ENCODE measurements around the gene ARHGAP28.

Gene ARHGAP28

GRCh38 chr18:6851480-6851879 lies 122.0 kb downstream of the ARHGAP28 start:
- no peak for DNase-seq (ENCODE audit: low read depth)

GRCh38 chr18:6854811-6855210 lies 125.3 kb downstream of the ARHGAP28 start:
- no peak for DNase-seq (ENCODE audit: low read depth)
- no peak overlapping the region for H3K4me3 ChIP-seq (ENCODE audit: low read depth, low read length)

More at GRCh38 chr18:6851480-6851879, 122.0 kb downstream of the ARHGAP28 start:
- H3K4me3 ChIP-seq (ENCODE audit: low read depth, low read length) = no peak overlapping the region

DNA sequence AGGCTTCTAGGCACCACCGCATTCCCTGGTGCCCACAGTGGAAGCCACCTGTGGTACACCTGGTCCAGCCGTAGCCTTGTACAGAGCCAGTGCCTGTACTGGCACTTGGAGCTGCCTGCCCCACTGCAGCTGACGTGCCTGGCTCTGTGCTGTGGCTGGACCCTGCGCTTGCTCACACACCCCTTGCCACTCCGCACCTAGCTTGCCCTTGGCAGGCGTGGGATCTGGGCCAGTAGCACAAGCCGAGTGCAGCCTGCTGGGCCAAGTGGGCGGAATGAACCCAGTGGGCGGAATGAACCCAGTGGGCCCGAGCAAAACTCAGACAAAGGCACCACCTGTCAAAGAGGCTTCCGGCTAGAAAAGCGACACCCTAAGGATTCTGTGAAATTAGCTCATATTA lies 126.3 kb downstream of the ARHGAP28 start:
- DNase-seq (ENCODE audit: low read depth) = no peak
- H3K4me3 ChIP-seq (ENCODE audit: low read depth, low read length) = no peak overlapping the region

- H3K4me3 ChIP-seq (ENCODE audit: low read depth, low read length) = no peak overlapping the region
Measured at GRCh38 chr18:6857300-6857699, 127.8 kb downstream of the ARHGAP28 start.

DNA sequence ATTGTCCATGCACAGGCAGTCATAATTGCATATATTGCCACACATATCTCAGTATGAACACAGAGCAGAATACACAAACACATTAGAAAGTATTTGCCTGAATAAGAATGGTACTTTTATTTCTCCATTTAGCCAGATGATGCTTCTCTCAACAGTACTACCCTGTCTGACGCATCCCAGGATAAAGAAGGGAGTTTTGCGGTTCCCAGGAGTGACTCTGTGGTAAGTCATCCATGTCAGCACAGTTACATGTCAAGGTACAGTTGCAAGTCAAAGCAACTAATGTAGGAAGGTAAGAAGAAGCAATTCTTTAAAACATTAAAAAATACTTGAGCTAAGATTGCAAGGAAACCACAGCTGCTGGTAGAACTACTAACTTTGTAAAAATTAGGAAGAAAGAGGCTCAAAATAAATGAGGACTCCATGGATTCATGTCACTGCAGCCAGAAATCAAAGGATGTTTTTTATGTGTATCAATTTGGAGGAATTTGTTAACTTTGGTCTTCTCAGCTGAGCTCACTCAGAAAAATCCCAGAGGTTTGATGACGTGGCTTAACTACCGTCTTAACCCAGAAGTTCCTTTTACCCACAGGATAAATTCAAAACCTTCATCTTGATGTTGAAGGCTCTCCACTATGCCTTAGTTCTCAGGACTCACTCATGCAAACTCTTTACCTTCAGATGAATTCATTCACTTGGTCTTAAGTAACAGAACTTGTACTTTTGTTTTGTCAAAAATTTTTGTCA lies 130.3 kb downstream of the ARHGAP28 start:
- no peak overlapping the region for H3K4me3 ChIP-seq (ENCODE audit: low read depth, low read length)
- no peak for DNase-seq (ENCODE audit: low read depth)

More at GRCh38 chr18:6857300-6857699, 127.8 kb downstream of the ARHGAP28 start:
- no peak for DNase-seq (ENCODE audit: low read depth)

- no peak overlapping the region for H3K4me3 ChIP-seq (ENCODE audit: low read depth, low read length)
- no peak for DNase-seq (ENCODE audit: low read depth)
Measured at GRCh38 chr18:6860804-6861448, 131.4 kb downstream of the ARHGAP28 start.

- H3K4me3 ChIP-seq (ENCODE audit: low read depth, low read length) = no peak overlapping the region
- DNase-seq (ENCODE audit: low read depth) = no peak
Measured at GRCh38 chr18:6865251-6865650, 135.7 kb downstream of the ARHGAP28 start.

DNA sequence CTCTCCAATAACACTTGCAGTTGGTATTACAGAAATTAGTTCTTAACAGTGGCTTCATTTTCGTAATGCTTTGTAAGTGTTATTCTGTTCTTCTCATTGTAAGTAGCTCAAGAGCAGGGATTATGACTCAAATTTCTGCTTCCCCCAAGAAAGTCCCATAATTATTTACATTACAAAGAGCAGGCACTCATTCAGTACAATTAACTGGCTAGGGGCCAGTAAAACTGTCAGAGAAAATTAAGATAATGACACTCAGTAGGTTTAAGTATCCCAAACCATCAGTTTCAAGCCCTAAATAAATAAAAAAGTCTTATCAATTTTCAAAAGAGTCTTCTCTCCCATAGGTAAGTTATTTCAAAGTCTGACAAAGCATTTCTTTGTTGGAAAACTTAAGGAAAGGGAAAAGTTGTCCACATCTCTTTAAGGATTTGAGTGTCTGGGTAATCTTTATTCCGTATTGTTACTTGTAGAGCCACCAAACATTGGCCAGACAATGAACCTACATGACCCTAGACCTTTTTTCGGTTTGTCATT lies 137.1 kb downstream of the ARHGAP28 start:
- no peak overlapping the region for H3K4me3 ChIP-seq (ENCODE audit: low read depth, low read length)
- no peak for DNase-seq (ENCODE audit: low read depth)

DNA sequence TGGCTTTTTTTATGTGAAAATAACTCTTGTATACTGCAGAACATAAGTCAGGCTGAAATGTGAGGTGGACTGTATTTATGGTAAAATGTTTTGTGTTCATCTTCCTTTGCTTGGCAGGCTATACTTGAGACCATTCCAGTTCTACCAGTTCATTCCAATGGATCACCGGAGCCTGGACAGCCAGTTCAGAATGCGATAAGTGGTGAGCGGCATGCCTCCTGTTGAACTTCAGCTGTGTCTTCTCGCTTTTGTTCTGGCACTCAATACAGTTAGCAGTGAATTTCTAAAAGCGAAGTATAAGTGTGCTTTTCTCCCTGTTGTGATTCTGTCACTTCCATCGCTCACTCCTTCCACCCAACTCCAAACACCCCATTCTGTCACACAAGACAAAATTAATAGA lies 138.5 kb downstream of the ARHGAP28 start:
- DNase-seq (ENCODE audit: low read depth) = no peak
- H3K4me3 ChIP-seq (ENCODE audit: low read depth, low read length) = no peak overlapping the region

GRCh38 chr18:6871566-6871965 lies 142.1 kb downstream of the ARHGAP28 start:
- H3K4me3 ChIP-seq (ENCODE audit: low read depth, low read length) = no peak overlapping the region
- DNase-seq (ENCODE audit: low read depth) = no peak

GRCh38 chr18:6873040-6873751 lies 143.7 kb downstream of the ARHGAP28 start:
- DNase-seq (ENCODE audit: low read depth) = no peak
- H3K4me3 ChIP-seq (ENCODE audit: low read depth, low read length) = no peak overlapping the region

GRCh38 chr18:6874315-6874714 lies 144.8 kb downstream of the ARHGAP28 start:
- DNase-seq (ENCODE audit: low read depth) = no peak
- no peak overlapping the region for H3K4me3 ChIP-seq (ENCODE audit: low read depth, low read length)

DNA sequence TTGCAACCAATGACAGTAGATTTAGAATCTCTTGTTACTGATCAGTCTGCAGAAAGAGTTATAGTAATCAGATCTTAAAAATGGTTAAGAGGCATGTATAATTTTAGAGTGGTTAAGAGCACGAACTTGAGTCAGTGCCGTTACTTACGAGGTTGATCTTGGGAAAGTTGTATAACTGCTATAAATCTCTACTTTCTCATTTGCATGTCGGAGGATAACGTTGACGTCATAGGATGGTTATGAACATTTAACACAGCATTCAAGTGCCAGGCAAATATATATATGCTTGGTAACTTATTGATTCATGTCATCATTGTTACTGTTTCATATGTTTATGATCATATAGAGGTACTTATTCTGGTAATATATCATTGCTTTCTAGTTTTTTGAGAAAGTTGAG lies 146.2 kb downstream of the ARHGAP28 start:
- no peak overlapping the region for H3K4me3 ChIP-seq (ENCODE audit: low read depth, low read length)
- DNase-seq (ENCODE audit: low read depth) = no peak

- H3K4me3 ChIP-seq (ENCODE audit: low read depth, low read length) = no peak overlapping the region
- no peak for DNase-seq (ENCODE audit: low read depth)
Measured at GRCh38 chr18:6876641-6877041, 147.1 kb downstream of the ARHGAP28 start.

DNA sequence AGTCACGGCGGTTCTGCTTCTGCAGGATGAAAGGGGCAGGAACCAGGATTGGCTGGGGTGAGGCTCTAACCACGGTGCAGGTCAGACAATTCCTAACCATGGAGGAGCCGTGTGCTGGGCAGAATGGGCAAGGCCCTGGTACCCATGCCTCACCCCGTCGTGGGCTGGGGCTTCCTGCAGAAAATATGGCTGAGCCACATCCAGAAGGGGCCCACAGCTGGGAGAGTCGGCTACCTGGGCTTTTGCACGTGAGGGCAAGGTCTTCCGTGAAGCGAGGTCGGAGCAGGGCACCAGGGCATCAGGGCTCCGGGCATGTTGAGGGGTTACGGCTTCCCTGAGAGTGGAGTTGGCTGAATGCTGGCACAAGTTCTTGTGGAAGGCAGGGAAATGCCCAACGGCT lies 147.8 kb downstream of the ARHGAP28 start:
- H3K4me3 ChIP-seq (ENCODE audit: low read depth, low read length) = no peak overlapping the region
- no peak for DNase-seq (ENCODE audit: low read depth)

DNA sequence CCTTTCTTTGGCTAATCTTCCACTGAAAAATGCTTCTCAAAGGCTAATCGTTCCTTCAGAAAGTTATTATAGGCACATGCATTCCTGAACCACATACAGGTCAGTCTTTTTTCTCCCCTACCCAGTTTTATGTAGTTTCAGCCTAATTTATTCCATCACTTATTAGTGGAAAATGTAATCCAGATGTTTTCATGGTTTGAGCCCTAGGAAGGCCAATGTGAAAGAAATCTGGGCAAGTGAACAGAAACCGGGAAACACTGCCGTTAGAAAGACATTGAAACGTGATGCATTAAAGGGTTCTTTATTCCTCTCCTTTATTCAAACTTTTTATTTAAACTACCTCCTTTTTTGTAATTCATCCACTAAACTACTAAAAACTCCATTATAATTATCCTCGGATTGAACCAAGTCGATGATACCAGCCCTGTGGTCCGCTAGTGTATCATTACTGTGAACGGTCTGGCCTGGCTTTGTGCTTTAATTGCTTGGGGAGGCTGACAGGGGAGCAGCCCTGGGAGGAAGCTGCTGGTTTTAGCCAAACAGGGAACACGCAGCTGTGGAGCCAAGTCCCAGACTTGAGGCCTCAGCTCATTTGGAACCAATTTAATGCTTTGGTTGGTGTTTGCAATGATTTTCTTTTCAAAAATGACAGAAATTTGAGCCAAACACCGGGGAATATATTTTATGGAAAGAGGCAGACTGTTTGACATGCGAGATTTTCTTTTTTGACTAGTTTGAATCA lies 149.2 kb downstream of the ARHGAP28 start:
- DNase-seq (ENCODE audit: low read depth) = no peak
- H3K4me3 ChIP-seq (ENCODE audit: low read depth, low read length) = no peak overlapping the region

DNA sequence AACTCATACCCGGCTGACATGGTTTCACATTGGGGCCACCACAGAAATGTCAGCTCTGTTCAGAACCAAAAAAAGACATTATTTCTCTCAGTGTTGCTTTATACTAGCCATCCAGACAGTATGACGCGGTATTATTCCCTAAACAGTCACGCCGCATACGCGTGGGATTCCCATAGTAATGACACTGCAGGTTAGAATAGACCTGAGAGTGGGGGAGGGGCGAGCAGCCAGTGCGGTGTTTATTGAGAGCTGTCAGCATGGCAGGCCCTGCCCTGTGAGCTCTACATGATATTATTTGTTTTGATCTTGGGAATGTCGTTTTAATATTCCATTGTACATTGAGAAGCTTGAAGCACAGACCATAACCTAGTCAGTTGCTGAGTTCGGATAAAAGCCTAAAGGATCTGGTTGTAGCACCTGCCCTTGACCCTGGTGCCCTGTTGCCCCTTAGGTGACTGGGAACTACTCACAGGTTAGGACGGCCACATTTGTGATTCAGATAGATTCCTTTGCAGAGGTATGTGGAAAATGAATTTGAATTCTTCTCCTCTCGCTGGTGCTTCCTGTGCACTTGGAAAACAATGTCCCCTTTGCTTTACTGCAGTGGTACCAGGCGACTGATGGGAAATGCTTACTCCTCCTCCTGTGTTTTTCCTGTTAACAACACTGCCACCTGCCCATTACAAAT lies 150.1 kb downstream of the ARHGAP28 start:
- no peak for DNase-seq (ENCODE audit: low read depth)
- H3K4me3 ChIP-seq (ENCODE audit: low read depth, low read length) = no peak overlapping the region

DNA sequence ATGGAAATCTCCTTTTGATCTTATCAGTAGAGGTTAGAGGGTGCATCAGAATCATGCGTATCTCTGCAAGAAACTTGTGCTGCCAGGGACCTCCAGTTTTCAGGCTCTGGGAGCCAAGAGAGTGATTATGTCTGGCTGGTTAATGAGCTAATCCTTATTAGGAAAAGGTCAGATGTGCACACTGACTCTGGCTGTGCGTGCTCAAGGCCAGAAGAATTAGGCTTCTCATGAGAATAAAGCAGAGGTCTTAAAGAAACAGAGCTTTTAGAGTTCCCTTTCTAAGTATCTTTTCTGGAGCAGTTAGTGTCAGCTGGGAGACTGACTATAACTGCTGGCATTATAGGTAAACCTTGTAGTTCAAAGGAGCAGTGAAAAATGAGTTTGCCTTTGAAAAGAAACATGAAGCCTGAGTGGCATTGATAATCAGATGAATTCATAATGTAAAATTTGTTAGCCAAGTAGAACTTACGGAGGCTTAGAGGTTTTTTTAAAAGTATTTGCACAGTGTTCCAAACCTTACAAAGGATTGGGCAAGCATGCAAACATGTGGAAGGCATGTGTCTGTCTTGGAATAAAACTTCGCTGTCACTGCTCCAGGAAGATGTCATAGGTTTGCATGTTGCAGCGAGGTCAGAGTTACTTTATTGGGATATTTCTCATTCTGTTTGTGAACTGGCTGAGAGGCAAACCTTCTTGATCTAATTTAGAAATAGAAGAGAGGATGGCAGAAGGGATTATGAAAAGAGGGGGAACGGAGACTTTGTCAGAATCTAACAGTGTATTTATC lies 151.7 kb downstream of the ARHGAP28 start:
- peak; percentile 13 for DNase-seq (ENCODE audit: low read depth)
- no peak overlapping the region for H3K4me3 ChIP-seq (ENCODE audit: low read depth, low read length)
